Measurements from ENCODE around the gene HOXA11. TPM values are rescaled to one million over a fixed set of nuclear protein-coding genes. Genes with fewer than 3 reads are reported as not detected.

The HOXA11 gene
- total RNA-seq, 1 donor from 2014 or later = not detected

GRCh38 chr7:27161214-27161720, 23.8 kb downstream of the HOXA11 start:
- FAIRE-seq (no peak), DNase-seq (ENCODE audit: low spot score in 2 of 2) (no peak)

DNA sequence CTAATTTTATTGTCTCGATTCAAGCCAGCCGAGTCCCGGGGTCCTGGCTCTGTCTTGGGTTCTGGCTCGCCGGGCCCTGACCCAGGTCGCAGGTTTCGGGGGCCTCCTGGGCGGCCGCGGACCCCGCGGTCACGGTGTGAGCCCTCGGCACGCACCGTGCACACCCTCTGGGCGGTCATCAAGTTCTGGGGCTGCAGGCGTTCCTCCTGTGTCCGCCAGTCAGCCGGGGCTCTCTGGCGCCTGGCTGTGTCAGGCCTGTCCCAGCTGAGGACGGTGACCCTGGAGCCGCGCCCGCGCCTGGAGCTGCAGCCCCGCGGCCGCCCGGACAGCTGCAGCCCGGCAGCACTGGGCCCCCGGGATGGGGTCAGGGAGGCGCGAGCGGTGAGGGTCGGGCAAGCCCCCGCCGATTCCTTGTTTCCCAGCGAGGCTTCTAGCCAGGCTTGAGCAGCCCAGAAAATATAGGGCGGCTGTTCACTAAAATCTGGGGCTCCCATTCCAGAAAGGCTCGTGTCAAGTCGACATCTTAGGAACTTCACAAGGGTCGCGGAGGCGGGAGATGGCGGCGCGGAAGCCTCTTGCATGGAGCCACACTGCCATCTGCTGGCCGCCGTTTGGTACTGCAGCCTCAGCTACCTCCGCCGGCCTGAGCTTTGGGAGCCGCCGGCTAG, 24.4 kb downstream of the HOXA11 start:
- FAIRE-seq (no peak), DNase-seq (ENCODE audit: low spot score in 2 of 2) (peak; percentile 91 to 93)

DNA sequence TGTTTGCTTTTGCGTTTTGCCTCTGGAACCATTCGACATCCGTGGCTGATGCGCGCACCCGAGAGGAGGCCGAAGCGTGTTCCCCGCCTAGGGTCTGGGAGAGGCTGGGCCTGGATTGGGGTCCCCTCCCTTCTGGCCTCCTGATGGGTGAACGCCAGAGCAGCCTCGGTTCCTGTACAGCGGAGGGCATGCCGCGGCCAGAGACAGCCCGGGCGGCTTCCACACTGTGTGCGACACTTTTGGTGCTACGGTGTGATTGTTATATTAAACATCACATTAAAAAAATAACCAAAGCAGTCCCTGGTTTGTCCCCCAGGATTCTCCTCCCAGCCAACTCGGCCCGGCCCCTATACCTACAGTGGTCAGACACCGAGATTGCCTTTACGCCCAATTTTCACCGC, 24.9 kb downstream of the HOXA11 start:
- no peak for FAIRE-seq
- no peak for DNase-seq (ENCODE audit: low spot score in 2 of 2)

DNA sequence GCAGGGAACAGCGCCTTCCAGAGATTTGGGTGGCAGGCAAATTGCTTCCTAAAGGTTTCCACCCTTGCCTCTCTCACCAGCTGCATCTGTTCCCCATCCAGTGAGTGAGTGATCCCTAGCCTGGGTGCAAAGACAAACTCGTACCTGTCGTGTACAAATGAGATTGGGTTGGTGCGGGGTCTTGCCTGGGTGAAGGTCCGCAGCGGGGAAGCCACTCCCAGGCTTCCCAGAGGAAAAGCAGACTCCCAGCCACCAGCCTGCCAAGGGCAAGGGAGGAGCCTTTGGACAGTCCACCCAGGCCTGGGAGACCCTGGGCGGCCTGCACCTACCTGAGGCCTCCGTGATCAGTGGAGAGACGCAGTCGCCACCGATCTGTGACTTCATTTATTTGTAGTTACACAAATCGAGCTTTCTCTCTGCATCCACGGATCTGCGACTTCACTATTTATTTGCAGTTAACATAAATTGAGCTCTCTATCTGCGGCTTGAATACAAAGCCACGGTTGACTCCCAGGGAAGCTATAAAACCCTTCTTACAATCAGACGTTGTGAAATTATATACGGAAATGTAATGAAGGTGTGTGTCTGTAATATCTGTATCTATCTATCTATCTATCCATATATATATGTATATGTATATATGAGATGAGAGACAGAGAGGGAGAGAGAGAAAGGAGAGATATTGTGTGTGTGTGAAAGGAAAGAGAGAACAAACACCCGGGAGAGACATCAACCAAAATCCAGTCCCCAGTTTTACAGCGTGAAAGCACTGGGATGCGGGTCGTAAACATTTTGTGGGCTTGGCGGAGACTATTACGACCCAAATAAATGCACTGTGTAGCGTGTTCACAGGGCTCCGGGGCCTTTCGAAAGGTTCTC, 25.5 kb downstream of the HOXA11 start:
- no peak for DNase-seq (ENCODE audit: low spot score in 2 of 2)
- FAIRE-seq = no peak

DNA sequence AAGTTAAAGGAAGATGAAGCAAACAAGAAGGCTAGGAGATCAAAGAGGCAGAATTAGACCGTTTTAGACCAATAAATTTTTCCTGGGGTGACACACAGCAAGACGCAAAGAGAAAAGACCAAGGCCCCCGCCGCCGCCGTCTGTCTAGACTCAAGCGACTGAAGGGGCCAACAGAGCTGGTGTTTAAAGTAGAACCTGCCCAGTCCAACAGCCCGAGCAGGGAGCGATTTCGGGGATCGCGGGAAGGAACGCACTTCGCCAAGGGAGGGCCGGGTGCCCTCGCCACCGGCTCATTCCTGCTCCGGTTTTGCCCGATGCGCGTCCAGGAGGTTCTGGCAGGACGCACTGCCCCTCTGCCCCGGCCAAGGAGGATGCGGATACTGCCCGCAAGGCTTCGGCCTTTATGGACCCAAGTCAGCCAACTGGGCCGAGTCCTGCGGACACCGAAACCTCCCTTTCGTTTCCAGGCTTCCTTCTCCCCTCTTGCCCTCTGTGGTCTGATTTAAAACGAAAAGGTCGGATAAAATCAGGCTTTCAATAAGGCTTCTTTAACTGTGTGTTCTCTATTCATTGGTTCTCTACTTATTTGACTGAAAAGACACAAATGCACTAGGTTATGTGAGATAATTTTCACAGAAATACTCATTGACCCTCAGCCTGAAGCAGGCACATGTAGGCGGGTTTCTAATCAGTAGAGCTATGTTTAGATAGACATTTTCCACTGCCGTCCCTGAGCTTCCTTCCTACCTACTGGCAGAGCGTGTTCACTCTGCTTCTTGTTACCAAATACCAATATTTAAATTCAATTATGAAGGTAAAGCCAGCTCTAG, 26.4 kb downstream of the HOXA11 start:
- FAIRE-seq (no peak), DNase-seq (ENCODE audit: low spot score in 2 of 2) (no peak)

DNA sequence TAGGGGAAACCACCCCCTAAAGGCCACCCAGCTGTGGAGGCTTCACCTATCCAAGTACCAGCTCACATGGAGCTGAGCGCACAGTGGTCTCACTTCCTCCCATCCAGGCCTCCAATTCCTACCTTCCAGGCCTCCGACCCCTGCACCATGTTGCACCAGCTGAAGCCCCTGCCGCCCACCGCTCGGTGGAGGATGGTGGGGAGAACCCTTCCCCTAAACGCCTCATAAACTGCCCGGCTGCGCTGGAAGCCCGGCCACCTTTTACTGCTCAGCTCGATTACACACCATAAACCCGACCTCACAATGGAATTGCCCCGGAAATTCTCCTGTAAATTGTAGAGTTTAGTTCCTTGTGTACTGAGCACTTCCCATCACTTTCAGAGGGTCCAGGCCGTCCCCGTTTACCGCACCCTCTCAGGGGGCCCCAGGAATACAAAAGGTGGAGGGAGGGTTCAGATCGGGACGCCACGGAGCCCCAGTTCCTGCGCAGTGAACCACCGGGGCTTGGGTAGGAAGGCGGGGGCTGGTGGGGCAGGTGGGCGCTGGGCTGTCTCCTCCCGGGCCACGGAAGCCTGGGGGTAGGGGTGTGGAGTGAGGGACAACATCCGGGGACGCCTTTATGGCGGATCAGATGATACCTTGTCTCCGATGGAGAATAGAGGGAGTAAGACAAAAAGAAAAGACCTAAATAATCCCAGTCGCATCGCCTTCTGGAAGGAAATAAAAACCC, 27.2 kb downstream of the HOXA11 start:
- FAIRE-seq (no peak), DNase-seq (ENCODE audit: low spot score in 2 of 2) (no peak)

GRCh38 chr7:27156916-27157701, 27.9 kb downstream of the HOXA11 start:
- FAIRE-seq (no peak), DNase-seq (ENCODE audit: low spot score in 2 of 2) (no peak)

GRCh38 chr7:27156508-27156898, 28.5 kb downstream of the HOXA11 start, which contains the start of gene HOXA7:
TSS of gene HOXA7 (minus strand) at chr7:27156675. CDS start at chr7:27156545, 130 bp downstream.
- DNase-seq (ENCODE audit: low spot score in 2 of 2) (no peak), FAIRE-seq (no peak)

DNA sequence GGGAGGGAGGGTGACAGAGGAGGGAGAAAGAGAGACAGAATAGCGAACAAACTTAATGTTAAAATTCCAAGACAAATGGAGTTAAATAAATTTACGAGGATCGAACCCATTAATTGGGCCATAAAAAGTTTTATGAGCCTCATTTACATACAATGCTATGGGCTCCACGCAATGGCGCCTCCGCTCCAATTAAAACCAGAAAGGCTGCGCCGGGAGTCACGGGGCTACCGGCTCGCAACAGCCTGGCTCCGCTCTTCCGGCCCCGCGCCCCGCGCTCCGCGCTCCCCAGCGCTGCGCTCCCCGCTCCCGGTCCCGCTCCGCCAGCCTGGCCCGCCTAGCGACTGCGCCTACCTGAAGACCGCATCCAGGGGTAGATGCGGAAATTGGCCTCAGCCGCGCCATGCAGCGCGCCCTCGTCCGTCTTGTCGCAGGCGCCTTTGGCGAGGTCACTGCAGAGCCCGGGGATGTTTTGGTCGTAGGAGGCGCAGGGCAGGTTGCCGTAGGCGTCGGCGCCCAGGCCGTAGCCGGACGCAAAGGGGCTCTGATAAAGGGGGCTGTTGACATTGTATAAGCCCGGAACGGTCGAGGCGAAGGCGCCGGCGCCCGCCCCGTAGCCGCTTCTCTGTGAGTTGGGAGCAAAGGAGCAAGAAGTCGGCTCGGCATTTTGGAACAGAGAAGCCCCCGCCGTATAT, 29.1 kb downstream of the HOXA11 start:
- DNase-seq (ENCODE audit: low spot score in 2 of 2) = no peak
- no peak for FAIRE-seq

- FAIRE-seq = no peak
- DNase-seq (ENCODE audit: low spot score in 2 of 2) = no peak
These were observed 29.9 kb downstream of the HOXA11 start for GRCh38 chr7:27154901-27155815.

DNA sequence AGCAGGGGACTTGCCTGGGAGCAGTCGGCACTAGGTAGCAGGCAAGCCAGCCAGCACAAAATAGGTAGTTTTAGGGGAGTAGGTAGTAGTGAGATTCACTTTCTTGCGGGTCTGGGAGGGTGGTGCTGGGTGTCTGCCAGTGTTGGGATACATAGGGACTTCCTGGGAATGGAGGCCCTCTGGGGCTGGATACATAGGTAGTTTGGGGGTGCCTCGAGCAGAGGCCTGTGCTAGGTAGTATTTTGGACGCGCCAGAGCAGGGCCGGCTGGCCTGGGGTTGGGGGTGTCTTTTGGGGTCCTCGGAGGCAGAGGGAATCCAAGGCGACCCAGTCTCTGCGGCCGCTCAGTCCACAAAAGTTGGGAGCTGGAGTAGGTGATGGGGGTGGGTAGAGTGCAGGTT, 30.7 kb downstream of the HOXA11 start:
- DNase-seq (ENCODE audit: low spot score in 2 of 2) = no peak
- no peak for FAIRE-seq

DNA sequence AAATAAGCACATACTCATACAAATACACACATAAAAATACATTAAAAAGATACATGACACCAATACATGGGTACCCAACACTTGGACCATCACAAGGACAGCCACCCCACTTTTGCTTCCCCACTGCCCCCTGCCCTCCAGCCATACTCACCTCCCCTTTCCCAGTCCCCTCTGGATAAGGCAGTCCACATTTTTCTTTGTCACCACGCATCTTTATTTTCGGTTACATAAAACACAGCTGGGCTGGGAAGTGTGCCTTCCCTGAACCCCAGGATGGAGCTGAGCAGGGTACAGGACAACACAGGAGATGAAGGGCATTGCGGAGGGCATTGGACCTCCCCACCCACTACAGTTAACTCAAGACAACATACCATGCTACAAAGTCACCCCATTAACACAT, 31.5 kb downstream of the HOXA11 start:
- no peak for FAIRE-seq
- DNase-seq (ENCODE audit: low spot score in 2 of 2) = no peak

GRCh38 chr7:27152816-27153442, 32.1 kb downstream of the HOXA11 start:
- DNase-seq (ENCODE audit: low spot score in 2 of 2) (no peak), FAIRE-seq (no peak)

GRCh38 chr7:27151931-27152815, 32.9 kb downstream of the HOXA11 start, which contains the start of gene HOXA3:
TSS of gene HOXA3 (minus strand) at chr7:27152583. CDS start at chr7:27110640, 41,943 bp downstream.
- DNase-seq (ENCODE audit: low spot score in 2 of 2) = no peak

DNA sequence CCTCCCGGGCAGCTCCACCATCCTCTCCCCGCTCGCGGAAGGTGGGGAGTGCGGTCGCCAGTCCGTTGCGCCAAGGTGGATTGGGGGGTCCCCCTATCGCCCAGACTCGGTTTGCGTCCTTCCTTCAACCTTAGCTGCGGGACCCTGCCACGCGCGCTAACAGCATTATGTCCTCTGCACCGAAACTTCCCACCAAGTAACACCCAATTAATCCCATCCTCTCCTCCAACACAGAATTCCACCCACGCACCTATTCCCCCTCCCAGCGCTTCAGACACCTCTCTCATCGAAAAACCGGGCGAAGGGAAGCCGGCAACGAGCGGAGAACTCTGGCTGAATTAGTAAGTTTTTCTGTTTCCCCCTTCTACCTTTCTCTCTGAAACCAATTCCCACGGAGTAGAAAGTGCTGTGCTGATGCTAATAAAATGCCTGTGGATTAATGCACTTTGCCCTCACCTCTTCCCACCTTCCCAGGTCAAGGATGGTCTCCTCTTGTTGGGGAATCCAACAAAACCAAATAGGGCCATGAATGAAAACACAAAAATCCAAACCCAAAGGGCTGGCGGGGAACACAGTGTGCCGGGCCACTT, 33.6 kb downstream of the HOXA11 start:
- FAIRE-seq (no peak), DNase-seq (ENCODE audit: low spot score in 2 of 2) (no peak)

More at GRCh38 chr7:27151931-27152815, 32.9 kb downstream of the HOXA11 start, which contains the start of gene HOXA3:
- FAIRE-seq = no peak

Data from frontal cortex (tissue), 4 donors.